Effector CD4-positive, alpha-beta T cell (primary cell): Measurements from ENCODE around the gene MFAP2.

Source experiments
- DNase-seq: peaks from one replicate; pipeline ENCODE4 v3.0.0-alpha.2; 2020

MFAP2 gene

GRCh38 chr1:16926491-16927073, 53.8 kb downstream of the MFAP2 start:
- DNase-seq, result no peak

DNA sequence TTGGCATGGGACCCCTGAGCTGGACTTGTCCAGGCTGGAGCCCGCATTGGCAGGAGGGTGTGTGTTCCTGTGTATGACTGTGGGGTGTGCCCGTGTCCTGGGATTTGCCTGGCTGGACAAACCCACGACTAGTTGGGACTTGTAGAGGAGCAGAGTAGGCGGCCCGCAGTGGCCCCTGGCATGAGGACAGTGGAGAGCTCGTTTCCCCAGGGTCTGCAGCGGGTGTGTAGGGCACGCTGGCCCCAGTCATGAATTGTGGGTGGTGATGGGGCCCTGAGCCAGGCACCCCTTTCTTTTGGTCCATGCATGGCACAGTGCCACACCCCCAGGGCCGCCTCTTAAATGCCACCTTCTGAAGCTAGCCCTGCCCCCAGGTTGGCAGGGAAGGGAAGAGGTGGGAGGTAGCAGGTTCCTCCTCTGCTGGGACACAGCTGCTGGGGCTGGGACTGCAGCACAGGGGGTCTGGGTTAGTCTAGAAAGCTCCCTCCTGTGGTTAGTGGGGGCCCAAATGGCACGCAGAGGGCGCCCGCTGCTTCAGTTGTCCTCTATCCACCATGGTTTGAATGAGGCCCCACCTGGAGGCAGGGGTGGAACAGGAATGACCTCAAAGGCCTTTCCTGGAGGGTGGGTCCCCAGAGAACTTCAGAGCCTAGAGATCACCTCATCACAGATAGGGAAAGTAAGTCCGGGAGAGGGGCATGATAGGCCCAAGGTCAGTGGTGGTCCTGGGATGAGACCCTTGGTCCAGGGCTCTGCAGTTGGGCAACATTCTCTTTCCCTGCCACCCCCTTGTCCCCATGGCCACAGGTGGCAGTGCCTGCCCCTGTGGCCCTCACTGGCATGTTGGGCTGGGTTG, 54.6 kb downstream of the MFAP2 start:
- DNase-seq, result no peak

GRCh38 chr1:16924919-16925477, 55.4 kb downstream of the MFAP2 start:
- DNase-seq, result no peak
